Dedifferentiated amniotic fluid mesenchymal stem cell (primary cell): Measurements from ENCODE around the gene RIC3.

Experiments
- DNase-seq: peaks from one replicate; pipeline ENCODE4 v3.0.0-alpha.2; 2016; ENCODE audit errors: extremely low spot score

Gene RIC3

DNA sequence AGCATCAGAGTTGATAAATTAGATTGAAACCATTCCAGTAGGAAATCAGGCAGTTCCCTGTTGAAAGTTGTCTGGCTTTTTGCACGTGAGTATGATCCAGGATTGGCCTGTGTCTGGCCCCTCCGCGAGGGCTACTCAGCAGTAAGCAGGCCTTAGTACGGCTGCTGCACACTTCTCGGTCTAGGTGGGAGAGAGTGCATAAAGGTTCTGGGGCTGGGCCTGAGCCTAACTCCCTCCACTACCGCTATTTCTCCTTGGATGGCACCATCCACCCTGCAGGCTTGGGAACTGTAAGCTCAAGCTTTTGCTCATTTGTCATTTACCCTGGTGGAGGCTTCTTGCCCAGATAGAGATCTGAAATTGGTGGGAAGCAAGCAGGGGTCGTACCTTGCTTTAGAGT is 65.9 kb downstream of the RIC3 start:
- no peak for DNase-seq

DNA sequence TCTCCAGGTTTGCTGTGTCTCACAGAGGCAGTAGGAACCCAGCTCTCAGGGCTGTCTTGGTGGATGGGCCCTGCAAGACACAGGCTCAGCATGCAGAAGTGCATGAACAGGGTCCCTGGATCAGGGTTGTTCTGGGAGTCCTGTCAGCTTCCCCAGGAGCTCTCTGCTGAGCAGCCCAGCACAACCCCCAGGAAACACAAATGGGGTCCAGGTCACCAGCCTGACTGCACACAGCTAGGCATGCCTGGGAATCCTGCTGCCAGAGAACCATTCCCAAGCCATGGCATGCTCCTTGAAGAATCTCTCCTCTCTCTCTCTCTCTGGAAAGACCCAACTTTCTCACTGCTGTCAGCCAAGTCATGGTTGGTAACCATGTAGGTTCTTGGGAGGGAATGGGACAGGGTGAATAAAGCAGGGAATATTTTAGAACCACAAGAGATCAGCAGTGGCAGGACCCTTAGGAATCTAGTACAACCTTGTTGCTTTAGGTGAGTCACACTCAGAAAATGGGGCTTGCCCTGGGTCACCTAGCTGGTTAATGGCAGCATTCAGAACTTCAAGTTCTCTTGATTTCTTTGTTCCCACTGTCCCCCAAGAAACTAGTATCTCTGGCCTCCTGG is 66.4 kb downstream of the RIC3 start:
- no peak for DNase-seq

DNA sequence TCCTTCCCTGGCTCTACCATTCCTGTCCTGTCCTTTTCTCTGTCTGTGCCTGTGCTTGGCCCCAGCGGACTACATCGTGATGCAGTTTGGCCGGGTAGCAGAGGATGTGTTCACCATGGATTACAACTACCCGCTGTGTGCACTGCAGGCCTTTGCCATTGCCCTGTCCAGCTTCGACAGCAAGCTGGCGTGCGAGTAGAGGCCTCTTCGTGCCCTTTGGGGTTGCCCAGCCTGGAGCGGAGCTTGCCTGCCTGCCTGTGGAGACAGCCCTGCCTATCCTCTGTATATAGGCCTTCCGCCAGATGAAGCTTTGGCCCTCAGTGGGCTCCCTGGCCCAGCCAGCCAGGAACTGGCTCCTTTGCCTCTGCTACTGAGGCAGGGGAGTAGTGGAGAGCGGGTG is 67.4 kb downstream of the RIC3 start:
- DNase-seq: no peak

DNA sequence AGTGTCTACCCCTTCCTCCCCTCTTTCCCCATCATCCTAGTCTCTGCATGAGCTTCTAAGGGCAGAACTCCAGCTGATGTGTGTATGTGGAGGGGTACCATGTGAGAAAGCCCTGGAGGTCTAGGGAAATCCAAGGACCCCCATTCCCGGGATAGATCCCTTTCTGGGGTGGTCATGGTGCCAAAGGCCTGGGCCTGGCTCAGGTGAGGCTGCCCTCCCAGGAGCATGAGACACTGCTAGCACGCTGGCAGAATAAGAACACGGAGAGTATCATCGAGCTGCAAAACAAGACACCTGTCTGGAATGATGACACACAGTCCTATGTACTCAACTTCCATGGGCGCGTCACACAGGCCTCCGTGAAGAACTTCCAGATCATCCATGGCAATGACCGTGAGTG is 68.2 kb downstream of the RIC3 start:
- no peak for DNase-seq

DNA sequence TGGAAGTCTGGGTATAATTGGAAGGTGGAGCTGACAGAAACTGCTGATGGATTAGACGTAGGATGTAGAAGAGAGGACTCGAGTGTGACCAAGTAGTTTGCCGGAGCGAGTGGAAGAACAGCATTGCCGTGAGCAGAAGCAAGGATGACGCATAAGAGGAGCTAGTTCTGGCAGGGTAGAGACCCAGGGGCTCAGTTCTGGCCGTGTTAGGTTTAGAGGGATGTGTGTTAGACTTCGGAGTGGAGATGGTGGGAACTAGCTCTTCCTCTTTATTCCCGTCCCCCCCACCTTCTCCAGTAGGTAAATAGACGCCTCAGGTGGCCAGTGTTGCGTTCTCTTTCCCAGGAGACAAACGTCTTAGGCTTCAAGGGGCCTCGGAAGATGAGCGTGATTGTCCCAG is 68.7 kb downstream of the RIC3 start:
- no peak for DNase-seq

DNA sequence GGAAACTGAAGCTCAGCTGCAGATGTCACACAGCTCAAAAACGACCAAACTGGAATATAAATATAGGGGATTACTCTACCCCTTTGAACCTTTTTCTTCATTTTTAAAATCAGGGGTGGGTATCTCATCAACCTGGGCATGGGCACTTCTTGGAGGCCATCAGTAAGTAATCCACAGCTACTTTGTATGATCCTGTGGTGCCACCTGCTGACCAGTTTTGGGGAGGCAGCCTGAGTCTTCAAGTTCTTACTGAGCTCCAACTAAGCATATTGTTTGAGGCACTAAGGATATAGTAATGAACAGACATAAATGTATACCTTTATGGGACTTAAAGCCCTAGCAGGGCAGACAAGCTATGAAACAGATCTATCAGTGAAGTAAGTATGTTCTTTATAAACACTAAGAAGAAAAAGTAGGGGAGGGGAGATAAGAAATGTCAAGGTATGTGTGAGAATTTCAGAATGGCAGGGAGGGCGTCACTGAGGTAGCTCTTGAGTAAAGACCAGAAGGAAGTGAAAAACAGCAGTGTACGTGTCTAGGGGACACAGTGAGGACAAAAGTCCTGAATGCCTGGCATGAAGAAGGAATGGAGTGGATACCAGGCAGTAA is 69.4 kb downstream of the RIC3 start:
- peak; percentile 79 for DNase-seq

DNA sequence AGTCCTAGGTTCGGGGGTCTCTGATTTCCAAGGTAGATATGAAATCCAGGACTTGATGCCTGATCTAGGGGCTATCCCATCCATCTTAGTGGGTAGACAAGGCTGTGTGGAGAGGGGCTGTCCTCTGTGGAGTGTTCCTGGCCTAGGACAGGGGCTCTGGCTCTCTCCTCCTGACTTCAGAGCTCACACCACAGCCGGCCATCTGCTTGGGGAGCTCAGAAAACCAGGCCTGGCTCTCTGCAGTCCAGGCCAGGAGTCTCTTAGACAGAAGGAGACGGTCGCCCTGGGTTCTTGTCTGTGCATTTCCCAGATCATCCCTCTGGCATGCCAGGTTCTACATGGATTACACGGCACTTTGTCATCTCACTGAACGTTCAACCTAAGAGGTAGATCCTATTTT is 69.9 kb downstream of the RIC3 start:
- no peak for DNase-seq

DNA sequence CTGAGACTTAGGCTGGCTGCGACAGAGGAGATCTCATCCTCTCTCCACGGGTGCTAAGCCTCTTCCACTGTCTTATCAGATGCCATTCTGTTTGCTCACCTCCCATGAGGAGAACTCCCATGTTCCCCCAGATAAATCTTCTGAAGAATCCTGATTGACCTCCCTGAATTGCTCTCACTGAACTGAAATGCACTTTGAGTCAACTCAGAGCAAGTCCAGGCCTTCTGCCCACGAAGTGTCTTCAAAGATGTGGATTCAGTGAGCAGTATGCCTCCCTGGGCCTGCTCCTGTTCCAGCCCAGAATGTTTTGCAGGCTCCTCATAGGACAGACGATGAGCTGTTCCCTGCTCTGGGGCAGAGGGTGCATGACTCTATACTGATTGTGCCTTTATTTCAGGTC is 70.5 kb downstream of the RIC3 start:
- no peak for DNase-seq

DNA sequence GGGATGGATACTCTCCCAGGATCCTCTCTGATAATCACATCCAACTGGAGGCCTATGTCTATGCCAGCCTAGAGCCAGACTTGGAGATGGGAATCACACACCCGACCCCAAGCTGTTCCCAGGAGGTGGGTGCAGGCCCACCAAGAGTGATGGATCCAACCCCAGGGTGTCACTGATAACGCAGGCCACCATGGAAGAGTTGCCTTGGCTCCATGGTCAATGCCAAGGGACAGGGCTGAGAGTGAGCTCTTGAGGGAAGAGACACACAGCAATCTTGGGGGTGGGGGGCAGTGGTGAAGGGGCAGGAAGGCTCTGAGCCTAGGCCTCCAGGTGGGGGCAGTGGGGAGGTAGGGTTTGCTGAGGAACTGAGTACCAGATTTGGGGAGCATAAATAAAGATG is 70.9 kb downstream of the RIC3 start:
- no peak for DNase-seq

DNA sequence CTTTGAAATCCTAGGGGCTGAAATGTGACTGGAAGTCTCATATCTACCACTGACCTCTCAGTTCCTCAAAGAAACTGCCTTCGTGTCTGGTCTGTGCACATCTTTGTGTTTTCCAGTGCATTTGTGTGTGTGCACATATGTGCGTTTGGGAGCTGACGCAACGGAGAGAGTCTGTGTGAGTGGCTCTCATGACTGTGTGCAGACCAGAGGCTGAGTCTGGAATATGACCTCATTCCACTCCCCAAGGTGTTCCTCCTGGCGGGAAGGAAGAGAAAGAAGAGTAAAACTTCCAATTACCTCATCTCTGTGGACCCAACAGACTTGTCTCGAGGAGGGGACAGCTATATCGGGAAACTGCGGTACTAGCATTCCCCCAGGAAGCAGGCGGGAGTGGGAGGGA is 71.4 kb downstream of the RIC3 start:
- no peak for DNase-seq

DNA sequence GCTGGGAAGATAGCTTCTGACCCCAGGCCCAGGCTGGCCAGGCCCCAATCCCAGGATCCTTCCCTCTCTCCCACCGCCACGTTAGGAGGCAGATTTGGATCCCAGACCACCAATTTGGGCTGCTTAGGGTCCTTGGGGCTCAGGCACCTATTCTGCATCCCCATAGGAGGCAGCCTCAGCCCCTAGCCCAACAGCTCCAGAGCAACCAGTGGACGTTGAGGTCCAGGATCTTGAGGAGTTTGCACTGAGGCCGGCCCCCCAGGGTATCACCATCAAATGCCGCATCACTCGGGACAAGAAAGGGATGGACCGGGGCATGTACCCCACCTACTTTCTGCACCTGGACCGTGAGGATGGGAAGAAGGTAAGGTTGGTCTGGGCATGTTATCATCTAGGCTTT is 71.8 kb downstream of the RIC3 start:
- DNase-seq: no peak

DNA sequence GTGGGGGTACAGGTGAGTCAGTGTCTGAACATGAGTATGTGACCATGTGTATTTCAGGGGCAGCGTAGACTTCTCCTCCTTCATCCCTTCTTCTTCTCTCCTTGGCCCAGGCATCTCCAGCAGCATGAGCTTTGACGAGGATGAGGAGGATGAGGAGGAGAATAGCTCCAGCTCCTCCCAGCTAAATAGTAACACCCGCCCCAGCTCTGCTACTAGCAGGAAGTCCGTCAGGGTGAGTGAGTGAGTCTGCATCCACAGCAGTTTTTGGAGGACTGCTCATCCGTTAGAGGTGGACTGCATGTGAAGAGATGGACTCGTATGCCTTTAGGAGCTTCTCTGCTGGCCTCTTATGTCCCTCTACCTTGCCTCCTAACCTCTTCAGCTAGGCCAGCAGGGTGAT is 72.2 kb downstream of the RIC3 start:
- no peak for DNase-seq

DNA sequence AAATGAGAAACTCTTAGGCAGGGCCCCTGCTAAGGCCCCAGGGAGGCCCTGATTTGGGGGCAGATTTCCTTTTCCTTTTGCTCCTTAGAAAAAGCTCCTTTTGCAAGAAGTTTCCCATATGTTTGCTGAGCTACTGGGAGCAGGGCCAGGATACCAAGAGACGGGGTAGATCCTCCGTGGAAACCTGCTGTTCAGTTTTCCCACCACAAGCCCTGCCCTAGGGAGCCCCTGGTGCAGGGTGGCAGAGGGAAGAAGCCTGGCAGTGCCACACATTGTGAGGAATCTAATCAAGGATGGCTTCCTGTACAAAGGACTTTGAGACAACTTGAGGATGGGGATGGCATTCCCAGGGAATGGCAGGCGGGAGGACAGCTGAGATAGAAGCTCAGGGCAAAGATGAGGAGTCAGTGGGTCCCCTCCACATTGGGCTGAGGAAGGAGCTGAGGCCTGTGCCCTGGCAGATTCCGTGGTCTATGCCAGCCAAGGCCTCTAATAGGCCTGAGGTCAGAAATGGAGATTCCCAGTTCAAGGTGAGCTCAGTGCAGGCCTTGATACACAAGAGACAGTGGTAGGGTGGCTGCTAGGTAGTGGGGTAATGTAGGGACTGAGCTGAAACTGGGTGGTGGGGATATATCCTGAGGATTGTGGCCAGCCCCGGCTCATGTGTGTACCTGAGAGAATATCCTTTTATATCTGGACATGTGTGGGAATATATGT is 72.9 kb downstream of the RIC3 start:
- DNase-seq: no peak

DNA sequence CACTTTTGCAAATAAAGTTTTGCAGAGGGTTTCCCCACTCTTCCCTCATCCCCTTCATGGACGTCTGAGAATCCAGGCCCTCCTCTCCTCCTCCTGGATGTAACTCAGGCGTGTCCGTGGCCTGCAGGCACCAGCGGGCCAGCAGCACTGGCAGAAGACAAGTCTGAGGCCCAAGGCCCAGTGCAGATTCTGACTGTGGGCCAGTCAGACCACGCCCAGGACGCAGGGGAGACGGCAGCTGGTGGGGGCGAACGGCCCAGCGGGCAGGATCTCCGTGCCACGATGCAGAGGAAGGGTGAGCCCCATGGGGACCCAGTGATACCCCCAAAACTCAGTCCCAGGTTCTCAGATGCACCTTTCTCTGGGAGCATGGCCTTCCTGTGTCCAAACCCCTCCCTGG is 73.5 kb downstream of the RIC3 start:
- no peak for DNase-seq

DNA sequence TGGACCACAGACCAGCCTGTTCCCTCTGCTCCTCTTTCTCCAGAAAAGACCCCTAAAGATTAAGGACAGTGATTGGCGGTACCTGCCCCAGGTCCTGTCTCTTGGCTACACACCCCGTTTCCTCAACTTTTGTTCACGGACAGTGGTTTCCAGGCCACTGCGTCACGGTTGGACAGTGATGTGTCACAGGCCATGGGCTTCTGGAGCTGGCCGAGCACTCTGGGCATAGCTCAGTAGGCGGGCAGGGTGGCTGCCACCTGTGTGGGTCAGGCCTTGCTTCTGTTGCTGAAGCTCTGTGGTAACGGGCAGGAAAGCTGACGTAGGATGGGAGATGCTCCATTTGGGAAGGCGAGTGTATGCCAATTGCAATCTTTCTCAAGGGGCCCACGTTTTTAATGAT is 74.2 kb downstream of the RIC3 start:
- DNase-seq: no peak

DNA sequence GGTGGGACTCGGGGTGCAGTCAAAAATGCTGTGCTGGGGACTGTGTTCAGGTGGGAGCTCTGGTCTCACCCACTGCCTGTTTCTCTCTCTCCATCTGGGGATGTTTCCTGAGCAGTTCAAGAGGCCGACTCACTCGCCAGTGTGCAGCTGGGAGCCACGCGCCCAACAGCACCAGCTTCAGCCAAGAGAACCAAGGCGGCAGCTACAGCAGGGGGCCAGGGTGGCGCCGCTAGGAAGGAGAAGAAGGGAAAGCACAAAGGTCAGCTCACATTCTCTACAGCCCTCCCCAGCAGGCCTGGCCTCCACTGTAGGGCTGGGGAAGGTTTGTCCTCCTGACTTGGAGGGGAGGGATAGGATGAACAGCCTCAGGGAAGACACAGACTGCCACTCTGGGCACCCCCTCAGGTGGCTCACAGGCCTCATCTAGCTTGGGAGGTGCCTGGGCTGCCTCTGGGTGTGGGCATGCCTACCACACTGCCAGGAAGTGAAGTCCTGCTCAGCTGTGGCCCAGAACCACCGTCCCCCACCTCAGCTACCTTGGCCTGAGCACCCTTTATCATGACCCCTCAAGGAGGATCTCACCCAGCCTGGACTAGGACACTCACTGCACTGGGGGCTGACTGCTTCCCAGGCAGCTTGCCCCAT is 74.8 kb downstream of the RIC3 start:
- DNase-seq: no peak

DNA sequence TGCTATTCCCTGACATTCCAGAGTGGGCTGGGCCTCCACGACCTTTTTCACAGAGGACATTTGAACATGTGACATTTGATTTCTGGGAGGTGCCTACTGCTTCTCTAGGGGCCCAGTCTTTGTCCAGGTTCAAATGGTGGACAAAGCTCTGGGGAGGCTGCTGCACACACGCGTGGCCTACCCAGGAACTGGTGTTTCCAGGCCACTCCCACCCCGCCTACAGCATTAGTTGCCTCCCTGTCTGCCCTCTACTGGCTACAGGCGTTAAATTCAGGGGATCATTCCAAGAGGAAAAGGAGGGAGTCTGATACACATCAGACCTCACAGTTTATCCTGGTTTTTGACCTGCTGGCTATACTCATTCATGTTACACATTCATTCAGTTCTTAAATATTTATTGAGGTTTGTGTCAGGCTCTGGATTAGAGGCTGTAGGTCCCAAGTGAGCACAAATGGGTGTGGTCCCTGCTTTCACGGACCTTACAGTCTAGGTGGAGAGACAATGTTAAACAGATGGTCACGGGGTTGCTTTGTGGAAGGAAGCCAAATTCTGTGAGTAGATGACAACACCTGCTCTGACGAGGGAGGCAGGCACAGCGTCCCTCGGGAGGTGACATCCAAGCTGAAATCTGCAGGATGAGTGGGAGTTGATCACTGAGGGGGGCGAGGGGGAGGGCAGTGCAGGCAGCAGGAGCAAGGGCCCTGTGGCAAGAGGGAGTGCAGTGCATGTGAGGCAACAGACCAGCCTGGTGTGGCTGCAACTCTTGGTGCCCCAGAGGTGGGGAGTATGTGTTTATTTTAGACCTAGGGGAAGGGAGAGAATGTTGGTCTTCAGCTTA is 76.0 kb downstream of the RIC3 start:
- peak; percentile 72 for DNase-seq

DNA sequence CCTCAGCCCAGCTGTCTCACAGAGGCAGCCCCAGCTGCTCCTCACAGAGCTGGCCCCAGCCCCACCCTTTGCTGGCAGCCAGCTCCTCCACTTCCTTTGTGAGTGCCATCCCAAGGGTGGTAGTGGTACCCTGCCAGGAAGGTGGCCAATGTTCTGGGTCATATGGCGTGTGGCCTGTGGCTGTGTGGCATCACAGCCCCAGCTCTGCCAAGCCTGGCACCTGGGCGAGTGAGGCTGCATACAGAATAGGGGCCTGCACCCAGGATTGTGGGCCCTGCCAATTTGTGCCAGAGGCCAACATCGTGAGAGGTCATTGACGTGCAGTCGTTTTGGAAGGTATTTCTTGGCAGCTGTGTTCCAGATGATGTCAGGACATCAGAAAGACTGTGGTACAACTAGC is 77.1 kb downstream of the RIC3 start:
- DNase-seq: no peak

DNA sequence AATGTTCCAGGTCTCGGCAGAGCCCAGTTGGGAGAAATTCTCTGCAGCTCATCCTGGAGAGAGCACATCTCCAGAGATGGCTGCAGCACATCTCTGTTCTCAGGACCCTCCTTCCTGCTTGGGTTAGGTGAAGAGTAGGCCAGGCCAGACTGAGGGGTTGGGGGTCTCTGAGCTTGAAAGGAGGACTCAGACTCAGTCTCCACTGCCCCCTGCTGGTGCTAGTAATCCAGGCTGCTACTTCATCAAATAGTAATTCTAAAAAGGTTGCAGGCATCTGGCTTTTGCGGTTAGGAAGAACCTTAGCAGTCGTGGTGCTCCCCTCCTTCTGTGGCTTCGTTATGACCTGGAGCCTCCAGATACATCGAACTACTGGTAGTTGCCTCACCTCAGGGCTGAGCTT is 78.1 kb downstream of the RIC3 start:
- DNase-seq: no peak

DNA sequence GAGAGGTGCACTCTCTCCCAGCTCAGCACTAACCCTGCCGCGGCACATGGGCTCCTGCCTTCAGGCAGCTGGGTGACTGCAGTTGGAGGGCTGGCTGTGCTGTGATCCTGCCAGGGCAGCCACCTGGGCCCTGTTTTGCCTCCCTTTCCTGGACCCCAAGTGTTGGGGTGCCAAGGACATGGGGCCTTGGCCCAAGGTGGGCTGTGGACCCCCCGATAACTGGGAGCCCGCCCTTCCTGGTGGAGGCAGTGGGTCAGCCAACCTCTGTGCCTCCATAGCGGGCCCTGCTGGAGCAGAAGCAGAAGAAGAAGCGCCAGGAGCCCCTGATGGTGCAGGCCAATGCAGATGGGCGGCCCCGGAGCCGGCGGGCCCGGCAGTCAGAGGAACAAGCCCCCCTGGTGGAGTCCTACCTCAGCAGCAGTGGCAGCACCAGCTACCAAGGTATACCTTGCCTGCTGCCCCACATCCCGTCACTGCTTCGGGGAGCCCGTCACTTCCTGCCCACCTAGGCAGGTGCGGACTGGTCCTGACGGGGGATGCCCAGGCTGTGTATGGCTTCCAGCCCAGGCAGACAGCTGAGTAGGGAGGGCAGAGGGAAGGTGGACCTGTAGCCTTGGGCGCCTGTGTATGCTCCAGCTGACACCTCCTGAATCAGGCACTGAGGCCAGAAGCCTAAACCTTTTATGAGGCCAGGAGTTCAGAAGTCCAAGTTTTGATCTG is 78.9 kb downstream of the RIC3 start:
- DNase-seq: no peak

DNA sequence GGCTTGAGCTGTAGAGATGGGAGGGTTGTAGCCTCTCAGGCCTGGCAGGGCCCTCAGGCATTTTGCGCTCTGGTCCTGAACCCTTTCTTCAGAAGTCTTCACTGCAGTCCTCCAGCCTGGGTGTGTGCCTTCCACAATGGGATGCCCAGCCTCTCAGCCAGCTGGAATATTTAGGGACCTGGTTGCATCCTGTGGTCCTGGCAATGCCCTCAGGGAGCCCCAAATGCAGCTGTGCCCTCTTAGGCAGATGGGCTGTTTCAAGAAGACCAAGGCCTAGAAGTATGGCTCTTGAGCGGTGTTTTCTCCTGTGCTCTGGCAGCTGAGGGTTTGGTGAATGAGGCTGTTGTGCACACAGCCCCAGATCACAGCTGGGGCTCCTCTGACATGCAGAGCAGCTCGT is 81.1 kb downstream of the RIC3 start:
- no peak for DNase-seq

DNA sequence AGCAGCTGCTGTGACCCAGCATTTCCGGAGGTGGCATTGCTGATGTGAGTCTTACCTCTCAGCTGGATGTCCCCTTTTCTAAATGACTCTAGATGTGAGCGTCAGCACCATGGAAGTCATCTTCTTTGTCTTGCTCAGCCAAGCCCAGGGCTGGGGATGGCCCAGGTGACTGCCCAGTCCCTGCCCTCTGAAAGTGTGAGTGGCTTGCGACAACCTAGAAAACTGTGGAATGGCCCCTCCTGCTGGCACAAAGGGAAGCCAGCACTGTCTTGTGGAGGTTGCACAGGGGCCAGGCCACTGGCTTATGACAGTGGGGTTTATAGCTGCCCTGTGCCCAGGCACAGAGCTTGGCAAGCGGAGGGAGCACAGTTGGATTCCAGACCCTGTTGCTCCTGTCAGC is 81.6 kb downstream of the RIC3 start:
- DNase-seq: no peak
